Measurements from ENCODE around the gene LEKR1. TPM values are rescaled to one million over a fixed set of nuclear protein-coding genes. Genes with fewer than 3 reads are reported as not detected.
"Not testable (repeated sequence)": the region's sequence is repeated elsewhere in the genome, so short reads cannot be mapped to it uniquely, and the experiment has no call there.

LEKR1 gene
- total and polyA plus RNA-seq, 3 experiments from 2014 or later, result 0.55 to 0.64 (median 0.56) TPM

DNA sequence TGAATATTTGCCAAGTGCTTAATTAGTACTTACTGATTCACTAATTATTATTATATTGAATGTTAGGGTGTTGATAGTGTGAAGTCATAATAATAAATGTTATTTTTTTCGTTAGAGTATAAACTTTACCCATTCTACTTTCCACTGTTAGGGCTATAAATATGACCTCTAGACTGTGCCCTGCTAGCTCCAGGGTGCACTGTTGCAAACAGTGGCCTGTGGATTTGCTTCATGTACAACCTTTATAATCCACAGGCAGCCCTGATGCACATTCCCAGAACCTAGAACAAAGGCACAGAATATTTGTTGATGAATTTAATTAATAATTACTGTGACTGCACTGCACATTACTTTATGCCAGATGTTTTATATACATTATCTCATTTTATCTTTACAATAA lies 28.8 kb upstream of the LEKR1 start:
- Histone ChIP-seq H3K4me3 (ENCODE audit: low read length) (no peak overlapping the region), H3K27me3 (ENCODE audit: insufficient read depth, low read length, poor library complexity, severe bottlenecking) (no peaks in the 10 kb centered on the region), H3K9me3 (ENCODE audit: low read length) (no peaks in the 10 kb centered on the region), H3K36me3 (ENCODE audit: insufficient read depth, low read length) (no peaks in the 10 kb centered on the region), H3K4me1 (ENCODE audit: insufficient read depth, low read length) (no peaks in the 10 kb centered on the region), H3K27ac (ENCODE audit: low read depth, low read length) (no peak overlapping the region)
- H3K36me3 Mint-ChIP-seq, result peaks cover 4 to 21% (median 17%) of the 10 kb centered on the region in 3 donors
- CTCF ChIA-PET, result no interaction called here
- POLR2A ChIA-PET, result no interaction called here
- H3K9me3 Mint-ChIP-seq, result peaks cover 3 to 19% (median 6%) of the 10 kb centered on the region in 5 donors
- no peaks in the 10 kb centered on the region for H3K27me3 Mint-ChIP-seq
- peaks cover 17 to 26% (median 18%) of the 10 kb centered on the region in 3 donors for H3K4me1 Mint-ChIP-seq
- DNase-seq, result no peak
- no peak overlapping the region for H3K4me3 Mint-ChIP-seq
- H3K27ac Mint-ChIP-seq, result peak overlapping the region in 1 of 8 donors; percentile 7

DNA sequence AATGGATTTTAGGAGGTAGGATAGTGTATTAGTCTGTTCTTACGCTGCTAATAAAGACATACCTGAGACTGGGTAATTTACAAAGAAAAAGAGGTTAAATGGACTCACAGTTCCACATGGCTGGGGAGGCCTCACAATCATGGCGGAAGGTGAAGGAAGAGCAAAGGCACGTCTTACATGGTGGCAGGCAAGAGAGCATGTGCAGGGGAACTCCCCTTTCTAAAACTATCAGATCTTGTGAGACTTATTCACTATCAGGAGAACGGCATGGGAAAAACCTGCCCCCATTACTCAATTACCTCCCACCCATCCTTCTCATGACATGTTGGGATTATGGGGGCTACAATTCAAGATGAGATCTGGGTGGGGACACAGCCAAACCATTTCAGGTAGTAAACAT lies 25.9 kb upstream of the LEKR1 start:
- H3K4me3 ChIP-seq (ENCODE audit: low read length); POLR2A ChIA-PET; H3K9me3 ChIP-seq (ENCODE audit: low read length); H3K27ac Mint-ChIP-seq; H3K36me3 ChIP-seq (ENCODE audit: insufficient read depth, low read length); H3K27me3 Mint-ChIP-seq; H3K27ac ChIP-seq (ENCODE audit: low read depth, low read length); H3K4me1 ChIP-seq (ENCODE audit: insufficient read depth, low read length); H3K27me3 ChIP-seq (ENCODE audit: insufficient read depth, low read length, poor library complexity, severe bottlenecking); CTCF ChIA-PET; DNase-seq; H3K4me3 Mint-ChIP-seq: not testable (repeated sequence)
- Mint-ChIP-seq H3K36me3 (peaks cover 4 to 25% (median 20%) of the 10 kb centered on the region in 3 donors), H3K9me3 (peaks cover 3 to 19% (median 6%) of the 10 kb centered on the region in 5 donors), H3K4me1 (peaks cover 5 to 10% (median 5%) of the 10 kb centered on the region in 3 donors)

DNA sequence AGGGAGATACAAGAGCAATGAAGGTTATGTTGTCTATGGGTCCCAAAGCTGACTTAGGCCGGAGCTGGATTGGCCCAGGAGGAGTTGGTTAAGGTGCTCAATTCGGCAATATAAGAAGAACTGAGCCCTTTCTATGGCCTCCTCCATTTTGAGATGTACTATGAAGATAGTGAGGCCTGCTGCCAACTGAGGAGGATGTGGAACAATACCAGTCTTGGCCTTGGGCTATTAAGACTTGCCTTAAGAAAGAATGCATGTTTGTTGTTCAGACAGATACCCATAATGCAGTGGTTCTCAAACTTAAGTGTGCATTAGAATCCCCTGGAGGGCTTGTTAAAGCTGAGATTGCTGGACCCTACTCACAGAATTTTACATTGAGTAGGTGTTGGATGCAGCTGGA lies 24.4 kb upstream of the LEKR1 start:
- H3K4me3 ChIP-seq (ENCODE audit: low read length), result no peak overlapping the region
- H3K27me3 ChIP-seq (ENCODE audit: insufficient read depth, low read length, poor library complexity, severe bottlenecking), result no peaks in the 10 kb centered on the region
- ChIA-PET POLR2A (no interaction called here), CTCF (no interaction called here)
- H3K9me3 ChIP-seq (ENCODE audit: low read length), result peaks cover 7% of the 10 kb centered on the region
- H3K36me3 ChIP-seq (ENCODE audit: insufficient read depth, low read length), result no peaks in the 10 kb centered on the region
- Mint-ChIP-seq H3K4me1 (no peaks in the 10 kb centered on the region), H3K36me3 (peaks cover 4 to 25% (median 20%) of the 10 kb centered on the region in 3 donors), H3K27me3 (no peaks in the 10 kb centered on the region), H3K27ac (no peak overlapping the region), H3K4me3 (no peak overlapping the region), H3K9me3 (peaks cover 3 to 19% (median 6%) of the 10 kb centered on the region in 5 donors)
- no peak for DNase-seq
- no peaks in the 10 kb centered on the region for H3K4me1 ChIP-seq (ENCODE audit: insufficient read depth, low read length)
- no peak overlapping the region for H3K27ac ChIP-seq (ENCODE audit: low read depth, low read length)

- H3K4me1 Mint-ChIP-seq, result peaks cover 1 to 3% (median 2%) of the 10 kb centered on the region in 3 donors
- Histone ChIP-seq H3K36me3 (ENCODE audit: insufficient read depth, low read length) (no peaks in the 10 kb centered on the region), H3K9me3 (ENCODE audit: low read length) (peaks cover 7% of the 10 kb centered on the region), H3K27ac (ENCODE audit: low read depth, low read length) (no peak overlapping the region), H3K4me1 (ENCODE audit: insufficient read depth, low read length) (no peaks in the 10 kb centered on the region), H3K4me3 (ENCODE audit: low read length) (no peak overlapping the region), H3K27me3 (ENCODE audit: insufficient read depth, low read length, poor library complexity, severe bottlenecking) (no peaks in the 10 kb centered on the region)
- peaks cover 3 to 19% (median 6%) of the 10 kb centered on the region in 5 donors for H3K9me3 Mint-ChIP-seq
- no peak overlapping the region for H3K4me3 Mint-ChIP-seq
- no peak for DNase-seq
- POLR2A ChIA-PET, result no interaction called here
- peak overlapping the region in 1 of 8 donors; percentile 56 for H3K27ac Mint-ChIP-seq
- CTCF ChIA-PET, result no interaction called here
- H3K36me3 Mint-ChIP-seq, result peaks cover 4 to 25% (median 20%) of the 10 kb centered on the region in 3 donors
- H3K27me3 Mint-ChIP-seq, result no peaks in the 10 kb centered on the region
Observed at GRCh38 chr3:156802821-156803606, 23.1 kb upstream of the LEKR1 start.

GRCh38 chr3:156803952-156804741 lies 22.0 kb upstream of the LEKR1 start:
- H3K27ac ChIP-seq (ENCODE audit: low read depth, low read length), result no peak overlapping the region
- no peak overlapping the region for H3K4me3 ChIP-seq (ENCODE audit: low read length)
- peaks cover 0 to 14% (median 5%) of the 10 kb centered on the region in 5 donors for H3K9me3 Mint-ChIP-seq
- H3K27me3 Mint-ChIP-seq, result no peaks in the 10 kb centered on the region
- H3K36me3 Mint-ChIP-seq, result peaks cover 4 to 21% (median 16%) of the 10 kb centered on the region in 3 donors
- no peaks in the 10 kb centered on the region for H3K27me3 ChIP-seq (ENCODE audit: insufficient read depth, low read length, poor library complexity, severe bottlenecking)
- H3K27ac Mint-ChIP-seq, result peak overlapping the region in 1 of 8 donors; percentile 26
- POLR2A ChIA-PET, result no interaction called here
- peaks cover 1 to 4% (median 2%) of the 10 kb centered on the region in 3 donors for H3K4me1 Mint-ChIP-seq
- no peak overlapping the region for H3K4me3 Mint-ChIP-seq
- CTCF ChIA-PET, result no interaction called here
- H3K9me3 ChIP-seq (ENCODE audit: low read length), result peaks cover 7% of the 10 kb centered on the region
- H3K4me1 ChIP-seq (ENCODE audit: insufficient read depth, low read length), result no peaks in the 10 kb centered on the region
- DNase-seq, result no peak
- no peaks in the 10 kb centered on the region for H3K36me3 ChIP-seq (ENCODE audit: insufficient read depth, low read length)

GRCh38 chr3:156806698-156807097 lies 19.5 kb upstream of the LEKR1 start:
- POLR2A ChIA-PET, result no interaction called here

GRCh38 chr3:156808025-156808424 lies 18.1 kb upstream of the LEKR1 start:
- no peaks in the 10 kb centered on the region for H3K27me3 Mint-ChIP-seq

More at GRCh38 chr3:156806698-156807097, 19.5 kb upstream of the LEKR1 start:
- H3K36me3 ChIP-seq (ENCODE audit: insufficient read depth, low read length), result no peaks in the 10 kb centered on the region
- CTCF ChIA-PET, result no interaction called here
- Mint-ChIP-seq H3K4me3 (no peak overlapping the region), H3K27me3 (no peaks in the 10 kb centered on the region), H3K27ac (peak overlapping the region in 2 of 8 donors; percentile 6 to 19), H3K4me1 (peaks cover 1 to 10% (median 8%) of the 10 kb centered on the region in 3 donors), H3K9me3 (no peaks in the 10 kb centered on the region), H3K36me3 (peaks cover 6 to 9% (median 6%) of the 10 kb centered on the region in 3 donors)
- no peaks in the 10 kb centered on the region for H3K27me3 ChIP-seq (ENCODE audit: insufficient read depth, low read length, poor library complexity, severe bottlenecking)
- no peak for DNase-seq
- H3K9me3 ChIP-seq (ENCODE audit: low read length), result peaks cover 7% of the 10 kb centered on the region
- H3K27ac ChIP-seq (ENCODE audit: low read depth, low read length), result no peak overlapping the region
- H3K4me3 ChIP-seq (ENCODE audit: low read length), result no peak overlapping the region
- H3K4me1 ChIP-seq (ENCODE audit: insufficient read depth, low read length), result no peaks in the 10 kb centered on the region

More at GRCh38 chr3:156808025-156808424, 18.1 kb upstream of the LEKR1 start:
- CTCF ChIA-PET, result interaction anchor here (0.9 kb wide), 1 partner anchor 281 kb away, joined by 3 read pairs; no protein-coding TSS in a partner anchor
- H3K9me3 Mint-ChIP-seq, result no peaks in the 10 kb centered on the region
- no peaks in the 10 kb centered on the region for H3K36me3 ChIP-seq (ENCODE audit: insufficient read depth, low read length)
- H3K4me1 ChIP-seq (ENCODE audit: insufficient read depth, low read length), result no peaks in the 10 kb centered on the region
- no peaks in the 10 kb centered on the region for H3K27me3 ChIP-seq (ENCODE audit: insufficient read depth, low read length, poor library complexity, severe bottlenecking)
- peaks cover 8 to 19% (median 15%) of the 10 kb centered on the region in 3 donors for H3K4me1 Mint-ChIP-seq
- H3K27ac ChIP-seq (ENCODE audit: low read depth, low read length), result no peak overlapping the region
- H3K27ac Mint-ChIP-seq, result peak overlapping the region in 1 of 8 donors; percentile 20
- POLR2A ChIA-PET, result no interaction called here
- DNase-seq, result no peak
- H3K36me3 Mint-ChIP-seq, result peaks cover 6 to 9% (median 6%) of the 10 kb centered on the region in 3 donors
- no peak overlapping the region for H3K4me3 ChIP-seq (ENCODE audit: low read length)
- peaks cover 7% of the 10 kb centered on the region for H3K9me3 ChIP-seq (ENCODE audit: low read length)
- no peak overlapping the region for H3K4me3 Mint-ChIP-seq

Data from CD8-positive, alpha-beta memory T cell (primary cell).